HEK293T (cell line): ENCODE measurements around the gene SSNA1.
"Not testable (repeated sequence)": the region's sequence is repeated elsewhere in the genome, so short reads cannot be mapped to it uniquely, and the experiment has no call there.

Source experiments
- CTCF ChIA-PET: fragments of 350-600 bp; formaldehyde crosslinking; extraction: SDS; loops from one replicate; lab custom pipeline; 2021; ENCODE audit warnings: antibody characterized with exemption, inconsistent platforms; lab: Yijun Ruan, JAX
- POLR2A ChIA-PET: fragments of 350-600 bp; formaldehyde crosslinking; extraction: SDS; loops from one replicate; lab custom pipeline; 2020; ENCODE audit warnings: antibody characterized with exemption, inconsistent platforms; lab: Yijun Ruan, JAX
- DNase-seq: peaks from one replicate; pipeline ENCODE4 v3.0.0; 2012; ENCODE audit warnings: mixed read lengths; ENCODE audit errors: extremely low spot score
- ARNT ChIP-seq: fragments of 450-650 bp; IDR thresholded peaks from 2 replicates; pipeline ENCODE4 v1.6.1; 2017; ENCODE audit warnings: mild to moderate bottlenecking
- BHLHE40 ChIP-seq: fragments of 450-650 bp; IDR thresholded peaks from 2 replicates; pipeline ENCODE4 v1.6.1; 2016; ENCODE audit warnings: mild to moderate bottlenecking, moderate library complexity, borderline replicate concordance
- CTBP1 ChIP-seq: fragments of 450-650 bp; IDR thresholded peaks from 2 replicates; pipeline ENCODE4 v1.6.1; 2016; ENCODE audit warnings: borderline replicate concordance
- ELF4 ChIP-seq: fragments of 450-650 bp; IDR thresholded peaks from 2 replicates; pipeline ENCODE4 v1.6.1; 2017; ENCODE audit warnings: antibody characterized with exemption
- FOXA1 ChIP-seq: fragments of 450-650 bp; IDR thresholded peaks from 2 replicates; pipeline ENCODE4 v1.6.1; 2016; ENCODE audit warnings: mild to moderate bottlenecking
- FOXK2 ChIP-seq: fragments of 450-650 bp; IDR thresholded peaks from 2 replicates; pipeline ENCODE4 v1.6.1; 2016; ENCODE audit warnings: mild to moderate bottlenecking
- FOXM1 ChIP-seq: fragments of 450-650 bp; IDR thresholded peaks from 2 replicates; pipeline ENCODE4 v1.6.1; 2017; ENCODE audit warnings: mild to moderate bottlenecking, borderline replicate concordance
- HDGF ChIP-seq: fragments of 450-650 bp; IDR thresholded peaks from 2 replicates; pipeline ENCODE4 v1.6.1; 2017; ENCODE audit warnings: antibody characterized with exemption, borderline replicate concordance
- L3MBTL2 ChIP-seq: fragments of 450-650 bp; conservative IDR thresholded peaks from 2 replicates; pipeline ENCODE4 v1.6.1; 2016; ENCODE audit warnings: mild to moderate bottlenecking
- LEF1 ChIP-seq: fragments of 450-650 bp; IDR thresholded peaks from 2 replicates; pipeline ENCODE4 v1.6.1; 2017; ENCODE audit warnings: mild to moderate bottlenecking, borderline replicate concordance
- NFRKB ChIP-seq: fragments of 450-650 bp; IDR thresholded peaks from 2 replicates; pipeline ENCODE4 v1.6.1; 2016; ENCODE audit warnings: mild to moderate bottlenecking, moderate library complexity
- PKNOX1 ChIP-seq: fragments of 450-650 bp; IDR thresholded peaks from 2 replicates; pipeline ENCODE4 v1.6.1; 2016
- SP1 ChIP-seq: fragments of 450-650 bp; IDR thresholded peaks from 2 replicates; pipeline ENCODE4 v1.6.1; 2017
- SUZ12 ChIP-seq: fragments of 450-650 bp; IDR thresholded peaks from 2 replicates; pipeline ENCODE4 v1.6.1; 2016; ENCODE audit warnings: mild to moderate bottlenecking
- TARDBP ChIP-seq: fragments of 450-650 bp; IDR thresholded peaks from 2 replicates; pipeline ENCODE4 v1.6.1; 2016
- ZNF384 ChIP-seq: fragments of 450-650 bp; IDR thresholded peaks from 2 replicates; pipeline ENCODE4 v1.6.1; 2016

Gene SSNA1

DNA sequence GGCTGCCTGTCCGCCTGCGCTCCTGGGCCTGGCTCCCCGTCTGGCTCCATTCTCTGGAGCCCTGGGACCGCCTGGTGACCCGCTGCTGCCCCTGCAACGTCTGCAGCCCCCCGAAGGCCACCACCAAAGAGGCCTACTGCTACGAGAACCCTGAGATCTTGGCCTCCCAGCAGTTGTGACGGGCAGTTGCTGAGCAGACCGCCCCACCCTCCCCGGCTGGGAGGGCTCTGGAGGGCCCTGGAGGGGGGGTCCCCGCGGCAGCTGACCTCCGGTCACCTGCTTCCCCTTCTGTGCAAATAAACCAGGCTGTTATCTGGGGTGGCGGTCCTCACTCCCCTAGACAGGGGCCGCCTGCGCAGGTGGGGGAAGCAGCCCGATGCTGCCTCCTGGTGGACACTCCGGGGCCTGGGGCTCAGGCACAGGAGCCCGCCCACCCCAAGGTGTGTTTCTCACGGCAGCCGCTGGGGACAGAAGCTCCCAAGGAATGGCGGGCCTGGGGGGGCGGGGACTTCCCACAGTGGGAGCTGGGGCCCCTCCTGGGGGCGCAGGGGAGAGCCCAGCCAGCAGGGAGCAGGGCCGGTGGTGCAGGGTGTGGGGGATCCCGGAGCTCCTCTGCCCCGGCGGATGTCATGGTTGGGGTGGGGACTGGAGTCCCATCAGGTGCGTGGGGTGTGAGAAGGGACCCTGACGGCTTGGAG is 47.9 kb downstream of the SSNA1 start:
- POLR2A ChIA-PET: interaction anchor here (0.7 to 2.3 kb wide), 7 partner anchors 11 to 150 kb away, joined by 3 to 10 read pairs (median 5); partner anchors contain the start of genes CYSRT1 and MAN1B1
- CTCF ChIA-PET: interaction anchor here (0.6 to 1.3 kb wide), 20 partner anchors 9 to 475 kb away, joined by 3 to 9 read pairs (median 4); partner anchors contain the start of genes CYSRT1, RNF224 and SAPCD2
- TF ChIP-seq ARNT (peak; percentile 42; the same call in 1 of the 2 replicates), TARDBP (peak; percentile 32; the same call in 1 of the 2 replicates), HDGF (no peak), ZNF384 (no peak), FOXM1 (peak; percentile 79), SP1 (no peak), LEF1 (0 out of 2 replicates have a peak, but pooled peaks have one; percentile 21), CTBP1 (no peak), FOXK2 (no peak), ELF4 (no peak), NFRKB (no peak), L3MBTL2 (no peak)
- DNase-seq: peak; percentile 88

GRCh38 chr9:137236936-137237421 is 48.5 kb downstream of the SSNA1 start:
- no peak for TF ChIP-seq FOXA1
- TF ChIP-seq L3MBTL2: no peak
- TF ChIP-seq BHLHE40: no peak
- TF ChIP-seq TARDBP: no peak
- TF ChIP-seq CTBP1: no peak
- TF ChIP-seq PKNOX1: no peak
- TF ChIP-seq ELF4: no peak
- POLR2A ChIA-PET: interaction anchor here (0.7 to 2.3 kb wide), 7 partner anchors 12 to 150 kb away, joined by 3 to 10 read pairs (median 5); partner anchors contain the start of genes CYSRT1 and MAN1B1
- DNase-seq: no peak
- CTCF ChIA-PET: interaction anchor here (0.6 to 1.3 kb wide), 22 partner anchors 9 to 629 kb away, joined by 3 to 9 read pairs (median 4); partner anchors contain the start of genes CYSRT1, RNF224 and SAPCD2

- TF ChIP-seq CTBP1: no peak
- no peak for TF ChIP-seq TARDBP
- TF ChIP-seq ZNF384: no peak
- TF ChIP-seq SUZ12: no peak
- no peak for TF ChIP-seq FOXK2
- TF ChIP-seq ARNT: no peak
- no peak for TF ChIP-seq BHLHE40
- no peak for TF ChIP-seq HDGF
- no peak for TF ChIP-seq ELF4
- no peak for TF ChIP-seq SP1
- TF ChIP-seq NFRKB: no peak
- ChIA-PET POLR2A (interaction anchor here (1.0 to 2.3 kb wide), 6 partner anchors 12 to 108 kb away, joined by 3 to 10 read pairs (median 4); partner anchors contain the start of gene SSNA1), CTCF (interaction anchor here (1.3 to 1.5 kb wide), 2 partner anchors 15 to 25 kb away, joined by 3 to 9 read pairs; no protein-coding TSS in a partner anchor)
- no peak for DNase-seq
These were observed 49.6 kb downstream of the SSNA1 start for GRCh38 chr9:137237759-137238726.

GRCh38 chr9:137239541-137240200 is 51.2 kb downstream of the SSNA1 start:
- not testable (repeated sequence) for DNase-seq
- POLR2A ChIA-PET: interaction anchor here (0.7 to 2.2 kb wide), 15 partner anchors 14 to 220 kb away, joined by 3 to 90 read pairs (median 8); partner anchors contain the start of genes MAN1B1, NELFB, NSMF and RNF208
- CTCF ChIA-PET: interaction anchor here (0.7 to 1.5 kb wide), 4 partner anchors 12 to 169 kb away, joined by 3 to 9 read pairs (median 3); partner anchors contain the start of gene RNF224
